ENCODE results near the gene SSC5D. TPM values are rescaled to one million over a fixed set of nuclear protein-coding genes. Genes with fewer than 3 reads are reported as not detected.

Gene SSC5D
- polyA plus RNA-seq, 3 donors, result 0.08 TPM; not detected in 2

GRCh38 chr19:55483706-55484592 lies 4.3 kb upstream of the SSC5D start:
- Histone ChIP-seq H3K27me3 (ENCODE audit: control insufficient read depth in 2 of 2, insufficient read depth in 2 of 2, low read length in 2 of 2) (no peaks in the 10 kb centered on the region), H4K20me1 (ENCODE audit: insufficient read depth, low read length) (peaks cover 34% of the 10 kb centered on the region), H3K36me3 (replicated peaks in 1 of 2; ENCODE audit: control insufficient read depth in 1 of 2, insufficient read depth in 2 of 2, low read length in 2 of 2) (peaks cover 16 to 25% of the 10 kb centered on the region in 2 donors), H3K4me1 (ENCODE audit: control insufficient read depth in 1 of 2, insufficient read depth in 2 of 2, low read length in 2 of 2) (peaks cover 12 to 17% of the 10 kb centered on the region in 2 donors), H3K9me3 (replicated peaks in 1 of 2; ENCODE audit: control insufficient read depth in 1 of 2, insufficient read depth in 1 of 2, low read length in 2 of 2) (no peaks in the 10 kb centered on the region), H3K9ac (ENCODE audit: insufficient read depth, low read length, poor library complexity, severe bottlenecking) (peak overlapping the region; percentile 53), H3K4me2 (replicated peaks; ENCODE audit: extremely low read depth, low read length, poor library complexity, severe bottlenecking) (peak overlapping the region; percentile 82), H2AFZ (ENCODE audit: insufficient read depth, low read depth, low read length, poor library complexity, severe bottlenecking) (no peak overlapping the region), H3K79me2 (ENCODE audit: insufficient read depth, low read length) (peaks cover 3% of the 10 kb centered on the region), H3K27ac (ENCODE audit: low read depth in 1 of 2, low read length in 2 of 2) (no peak overlapping the region), H3K4me3 (replicated peaks in 1 of 3; ENCODE audit: low read depth in 2 of 3, low read length in 3 of 3) (peak overlapping the region in 1 of 3 experiments; percentile 69)
- Mint-ChIP-seq H3K9me3 (peaks cover 0 to 2% (median 0%) of the 10 kb centered on the region in 7 donors), H3K27me3 (ENCODE audit: low read depth in 3 of 3) (peaks cover 2 to 32% (median 10%) of the 10 kb centered on the region in 3 donors), H3K4me3 (peak overlapping the region; percentile 61 to 71), H3K36me3 (peaks cover 19 to 24% of the 10 kb centered on the region in 2 donors), H3K4me1 (peaks cover 22% of the 10 kb centered on the region), H3K27ac (peak overlapping the region in 2 of 7 donors; percentile 25 to 54)
- TF ChIP-seq CTCF (IDR thresholded peaks at IDR 0.05), result no peak
- WGBS (ENCODE audit: insufficient coverage), result 84% methylated on average over 46 of the region's 46 CpGs
- intact Hi-C loops (cut with micrococcal nuclease), result no loop called here
- no peak for DNase-seq

GRCh38 chr19:55484593-55485438 lies 3.4 kb upstream of the SSC5D start, which contains the start of gene NAT14:
NAT14 (plus strand) TSS chr19:55485188; CDS start chr19:55485709, 521 bp downstream.
- peak within 1 kb of the TSS; percentile 71 to 72 for H3K4me3 Mint-ChIP-seq
- peak within 1 kb of the TSS; percentile 53 for H3K9ac ChIP-seq (ENCODE audit: insufficient read depth, low read length, poor library complexity, severe bottlenecking)

More at GRCh38 chr19:55484593-55485438, 3.4 kb upstream of the SSC5D start, which contains the start of gene NAT14:
- no peaks in the 10 kb centered on the region for H3K9me3 ChIP-seq (replicated peaks in 1 of 2; ENCODE audit: control insufficient read depth in 1 of 2, insufficient read depth in 1 of 2, low read length in 2 of 2)
- H3K4me3 ChIP-seq (replicated peaks in 1 of 3; ENCODE audit: low read depth in 2 of 3, low read length in 3 of 3), result peak within 1 kb of the TSS; percentile 8 to 69 (median 27)
- H3K4me1 ChIP-seq (ENCODE audit: control insufficient read depth in 1 of 2, insufficient read depth in 2 of 2, low read length in 2 of 2), result peaks cover 12 to 17% of the 10 kb centered on the region in 2 donors
- Mint-ChIP-seq H3K9me3 (peaks cover 0 to 2% (median 0%) of the 10 kb centered on the region in 7 donors), H3K4me1 (peaks cover 17% of the 10 kb centered on the region), H3K36me3 (peaks cover 16 to 24% of the 10 kb centered on the region in 2 donors), H3K27me3 (ENCODE audit: low read depth in 3 of 3) (peaks cover 5 to 32% (median 12%) of the 10 kb centered on the region in 3 donors), H3K27ac (peak within 1 kb of the TSS in 6 of 7 donors; percentile 54 to 85 (median 70))
- H3K27ac ChIP-seq (ENCODE audit: low read depth in 1 of 2, low read length in 2 of 2), result no peak within 1 kb of the TSS
- H3K79me2 ChIP-seq (ENCODE audit: insufficient read depth, low read length), result no peaks in the 10 kb centered on the region
- H3K4me2 ChIP-seq (replicated peaks; ENCODE audit: extremely low read depth, low read length, poor library complexity, severe bottlenecking), result peak within 1 kb of the TSS; percentile 82
- DNase-seq, result peak; percentile 25 to 41 (median 34)
- no peak for TF ChIP-seq CTCF (IDR thresholded peaks at IDR 0.05)
- H3K36me3 ChIP-seq (replicated peaks in 1 of 2; ENCODE audit: control insufficient read depth in 1 of 2, insufficient read depth in 2 of 2, low read length in 2 of 2), result peaks cover 16 to 25% of the 10 kb centered on the region in 2 donors
- peak within 1 kb of the TSS; percentile 46 for H2AFZ ChIP-seq (ENCODE audit: insufficient read depth, low read depth, low read length, poor library complexity, severe bottlenecking)
- intact Hi-C loops (cut with micrococcal nuclease), result no loop called here
- H4K20me1 ChIP-seq (ENCODE audit: insufficient read depth, low read length), result peaks cover 25% of the 10 kb centered on the region
- H3K27me3 ChIP-seq (ENCODE audit: control insufficient read depth in 2 of 2, insufficient read depth in 2 of 2, low read length in 2 of 2), result no peaks in the 10 kb centered on the region
- 1% methylated on average over 57 of the region's 78 CpGs for whole genome bisulfite sequencing (ENCODE audit: insufficient coverage)
